ENCODE data around the gene SSBP3. TPM values are rescaled to one million over a fixed set of nuclear protein-coding genes. Genes with fewer than 3 reads are reported as not detected.

Gene SSBP3
- total RNA-seq, 1 donor from 2014 or later, result 19.7 TPM

GRCh38 chr1:54276617-54277450 is 129.4 kb downstream of the SSBP3 start:
- no peaks in the 10 kb centered on the region for H3K36me3 ChIP-seq (ENCODE audit: control insufficient read depth, insufficient read depth, low read length)
- DNase-seq (ENCODE audit: low read depth), result no peak
- no peaks in the 10 kb centered on the region for H3K27me3 ChIP-seq (ENCODE audit: control insufficient read depth, insufficient read depth, low read length)
- no peak overlapping the region for H3K4me3 ChIP-seq (ENCODE audit: low read depth, low read length)
- TF ChIP-seq CTCF (IDR thresholded peaks at IDR 0.05; ENCODE audit: insufficient read depth, low read length, poor library complexity, severe bottlenecking), result no peak

GRCh38 chr1:54275349-54275748 is 130.8 kb downstream of the SSBP3 start:
- no peak for DNase-seq (ENCODE audit: low read depth)
- no peak for TF ChIP-seq CTCF (IDR thresholded peaks at IDR 0.05; ENCODE audit: insufficient read depth, low read length, poor library complexity, severe bottlenecking)
- Histone ChIP-seq H3K27me3 (ENCODE audit: control insufficient read depth, insufficient read depth, low read length) (no peaks in the 10 kb centered on the region), H3K4me3 (ENCODE audit: low read depth, low read length) (no peak overlapping the region), H3K36me3 (ENCODE audit: control insufficient read depth, insufficient read depth, low read length) (no peaks in the 10 kb centered on the region)

GRCh38 chr1:54274881-54275280 is 131.3 kb downstream of the SSBP3 start:
- Histone ChIP-seq H3K36me3 (ENCODE audit: control insufficient read depth, insufficient read depth, low read length) (no peaks in the 10 kb centered on the region), H3K27me3 (ENCODE audit: control insufficient read depth, insufficient read depth, low read length) (no peaks in the 10 kb centered on the region), H3K4me3 (ENCODE audit: low read depth, low read length) (no peak overlapping the region)
- no peak for TF ChIP-seq CTCF (IDR thresholded peaks at IDR 0.05; ENCODE audit: insufficient read depth, low read length, poor library complexity, severe bottlenecking)
- no peak for DNase-seq (ENCODE audit: low read depth)

GRCh38 chr1:54274448-54274847 is 131.7 kb downstream of the SSBP3 start:
- Histone ChIP-seq H3K4me3 (ENCODE audit: low read depth, low read length) (no peak overlapping the region), H3K36me3 (ENCODE audit: control insufficient read depth, insufficient read depth, low read length) (no peaks in the 10 kb centered on the region), H3K27me3 (ENCODE audit: control insufficient read depth, insufficient read depth, low read length) (no peaks in the 10 kb centered on the region)
- DNase-seq (ENCODE audit: low read depth), result no peak
- no peak for TF ChIP-seq CTCF (IDR thresholded peaks at IDR 0.05; ENCODE audit: insufficient read depth, low read length, poor library complexity, severe bottlenecking)

- Histone ChIP-seq H3K4me3 (ENCODE audit: low read depth, low read length) (no peak overlapping the region), H3K36me3 (ENCODE audit: control insufficient read depth, insufficient read depth, low read length) (no peaks in the 10 kb centered on the region), H3K27me3 (ENCODE audit: control insufficient read depth, insufficient read depth, low read length) (no peaks in the 10 kb centered on the region)
- TF ChIP-seq CTCF (IDR thresholded peaks at IDR 0.05; ENCODE audit: insufficient read depth, low read length, poor library complexity, severe bottlenecking), result no peak
- DNase-seq (ENCODE audit: low read depth), result no peak
These were observed 132.4 kb downstream of the SSBP3 start for GRCh38 chr1:54273795-54274163.

Measured in kidney epithelial cell (primary cell).